HCT116 (cell line): Measurements from ENCODE around the gene POU2AF1. TPM values are rescaled to one million over a fixed set of nuclear protein-coding genes. Genes with fewer than 3 reads are reported as not detected.

Experiments
- ATAC-seq: fragments of 200-7000 bp; cut with Tn5 transposase; 2 replicates; pipeline ENCODE4 v1.9.1; 2020; ENCODE audit warnings: mild to moderate bottlenecking, moderate library complexity
- BruUV-seq: library from RNA; stranded (reverse); fragments of 400-500 nt; replicated peaks from 2 replicates; lab custom pipeline; 2021; lab: Mats Ljungman, UMichigan
- CTCF ChIA-PET: fragments of 300-600 bp; sonication (Branson Sonifier 250); formaldehyde crosslinking; loops from one replicate; lab custom pipeline; 2021; ENCODE audit warnings: antibody characterized with exemption; lab: Charles Lee
- POLR2A ChIA-PET: fragments of 300-600, 350-600 bp; sonication (Branson Sonifier 250); formaldehyde crosslinking; loops from one replicate; lab custom pipeline; 2021; ENCODE audit warnings: antibody characterized with exemption; lab: Charles Lee
- RAD21 ChIA-PET, 2 experiments: fragments of 300-600 bp; sonication (Branson Sonifier 250); formaldehyde crosslinking; loops; one replicate each; lab custom pipeline; 2023; ENCODE audit warnings: low total read pairs in 2 of 2; ENCODE audit not compliant: uncharacterized antibody in 2 of 2, unreplicated experiment in 2 of 2, low non-redundant PET in 1 of 2; lab: Charles Lee
- DNase-seq: peaks from one replicate; pipeline ENCODE4 v3.0.0-alpha.2; 2010; ENCODE audit warnings: low read depth, low spot score
- H2AFZ ChIP-seq: fragments of 200-600 bp; shearing (Covaris generic), sonication (generic); 2 replicates; pipeline ENCODE4 v1.6.1; 2017; ENCODE audit warnings: low read depth, mixed run types, mixed read lengths, antibody characterized with exemption, low read length; ENCODE audit not compliant: poor library complexity, severe bottlenecking
- H3K27ac ChIP-seq: 2 replicates; pipeline ENCODE4 v1.5.1; 2012; ENCODE audit warnings: low read depth, low read length
- H3K27me3 ChIP-seq: fragments of 200-600 bp; sonication (generic); 2 replicates; pipeline ENCODE4 v1.6.1; 2016; ENCODE audit warnings: mixed run types, low read length, mixed read lengths; ENCODE audit not compliant: insufficient read depth
- H3K36me3 ChIP-seq, 2 experiments: fragments of 200-500 bp in 1 of 2; fragments of 200-600 bp in 1 of 2; sonication (Bioruptor generic) in 1 of 2; sonication (generic) in 1 of 2; 2 replicates each; pipeline versions ENCODE4 v1.5.1 to v1.6.1; 2014 to 2016; ENCODE audit warnings: low read length in 2 of 2, inconsistent platforms in 1 of 2, mixed read lengths in 1 of 2, mixed run types in 1 of 2; ENCODE audit not compliant: insufficient read depth in 2 of 2, control insufficient read depth in 1 of 2
- H3K4me1 ChIP-seq, 2 experiments: fragments of 200-600 bp in 1 of 2; sonication (generic) in 1 of 2; 2 replicates each; pipeline versions ENCODE4 v1.5.1 to v1.6.1; 2012 to 2017; ENCODE audit warnings: low read length in 2 of 2, inconsistent platforms in 1 of 2, mild to moderate bottlenecking in 1 of 2, mixed read lengths in 1 of 2, mixed run types in 1 of 2, moderate library complexity in 1 of 2; ENCODE audit not compliant: insufficient read depth in 2 of 2, control insufficient read depth in 1 of 2
- H3K4me2 ChIP-seq: fragments of 200-600 bp; sonication (generic); 2 replicates; pipeline ENCODE4 v1.6.1; 2017; ENCODE audit warnings: mixed run types, low read length, mixed read lengths
- H3K4me3 ChIP-seq, 2 experiments: fragments of 200-600 bp in 1 of 2; sonication (generic) in 1 of 2; replicated peaks in 1 of 2; 2 replicates each; pipeline ENCODE4 v1.5.1; 2011 to 2016; ENCODE audit warnings: low read length in 2 of 2, control low read depth in 1 of 2, low read depth in 1 of 2, mild to moderate bottlenecking in 1 of 2, mixed read lengths in 1 of 2, mixed run types in 1 of 2
- H3K79me2 ChIP-seq: fragments of 200-600 bp; sonication (generic); 2 replicates; pipeline ENCODE4 v1.6.1; 2017; ENCODE audit warnings: mild to moderate bottlenecking, mixed run types, low read length, moderate library complexity, mixed read lengths; ENCODE audit not compliant: insufficient read depth
- H3K9ac ChIP-seq: fragments of 200-600 bp; sonication (generic); 2 replicates; pipeline ENCODE4 v1.6.1; 2016; ENCODE audit warnings: low read length, mixed read lengths
- H3K9me2 ChIP-seq: fragments of 200-600 bp; sonication (generic), shearing (Covaris generic); 2 replicates; pipeline ENCODE4 v1.6.1; 2017; ENCODE audit warnings: mixed run types, mild to moderate bottlenecking, moderate library complexity; ENCODE audit not compliant: insufficient read depth
- H3K9me3 ChIP-seq, 2 experiments: fragments of 200-500 bp in 1 of 2; fragments of 200-600 bp in 1 of 2; sonication (Bioruptor generic) in 1 of 2; sonication (generic) in 1 of 2; 2 replicates each; pipeline ENCODE4 v1.6.1; 2014 to 2017; ENCODE audit warnings: low read length in 2 of 2, mixed read lengths in 2 of 2, inconsistent platforms in 1 of 2, low read depth in 1 of 2, mild to moderate bottlenecking in 1 of 2, mixed run types in 1 of 2, moderate library complexity in 1 of 2; ENCODE audit not compliant: control insufficient read depth in 1 of 2, insufficient read depth in 1 of 2
- H4K20me1 ChIP-seq: fragments of 200-600 bp; sonication (generic), shearing (Covaris generic); 2 replicates; pipeline ENCODE4 v1.6.1; 2017; ENCODE audit warnings: mixed run types, mild to moderate bottlenecking, moderate library complexity; ENCODE audit not compliant: insufficient read depth
- EGR1 ChIP-seq: IDR thresholded peaks from 2 replicates; pipeline ENCODE4 v1.6.1; 2012; ENCODE audit warnings: low read depth
- ELF1 ChIP-seq: IDR thresholded peaks from 2 replicates; pipeline ENCODE4 v1.6.1; 2012; ENCODE audit warnings: low read depth, borderline replicate concordance
- SIN3A ChIP-seq: IDR thresholded peaks from 2 replicates; pipeline ENCODE4 v1.6.1; 2012; ENCODE audit warnings: low read depth
- SP1 ChIP-seq: IDR thresholded peaks from 2 replicates; pipeline ENCODE4 v1.6.1; 2012; ENCODE audit warnings: low read depth
- SRF ChIP-seq: IDR thresholded peaks from 2 replicates; pipeline ENCODE4 v1.6.1; 2012; ENCODE audit warnings: low read depth
- TCF7L2 ChIP-seq: IDR thresholded peaks from 2 replicates; pipeline ENCODE4 v1.7.0; 2011; ENCODE audit warnings: borderline replicate concordance, inconsistent platforms; ENCODE audit not compliant: insufficient read depth, insufficient read length; ENCODE audit errors: extremely low read depth
- intact Hi-C: fragments of 100-400 bp; cut with micrococcal nuclease; formaldehyde crosslinking; loops from 2 replicates; pipeline ENCODE4 v1.10.0; 2022
- total RNA-seq: library from RNA; stranded (reverse); gene quantifications from one replicate; pipeline ENCODE4 v1.2.1, GENCODE V29; 2021; ENCODE audit not compliant: unreplicated experiment
- TF ChIP-seq, protein P1 (sequence below): IDR thresholded peaks from 2 replicates; pipeline ENCODE4 v1.6.1; 2012; ENCODE audit warnings: low read depth
- TF ChIP-seq, protein P2 (sequence below): IDR thresholded peaks from 2 replicates; pipeline ENCODE4 v1.6.1; 2011; ENCODE audit warnings: mild to moderate bottlenecking, low read length, moderate library complexity; ENCODE audit not compliant: insufficient replicate concordance; ENCODE audit errors: extremely low read depth

The POU2AF1 gene
- total RNA-seq, 1 experiment from 2014 or later, result 0.17 TPM

DNA sequence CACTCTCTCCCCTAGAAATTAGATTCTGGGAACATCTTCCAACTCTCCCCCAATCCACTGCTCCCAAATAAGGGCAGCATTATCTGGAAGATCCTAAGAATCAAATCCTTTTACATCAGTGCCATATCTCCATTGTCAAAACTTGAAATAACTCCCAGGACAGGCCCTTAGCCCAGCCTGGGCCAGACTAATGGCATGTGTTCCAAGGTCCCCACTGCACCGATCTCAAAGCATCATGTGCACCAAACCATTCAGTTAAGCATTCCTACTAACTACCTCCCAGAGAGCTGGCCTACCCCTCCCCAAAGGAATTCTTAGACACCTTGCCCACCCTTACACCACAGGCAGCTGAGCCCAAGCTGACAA lies 44.2 kb upstream of the POU2AF1 start:
- ChIA-PET POLR2A (no interaction called here), RAD21 (no interaction called here), CTCF (interaction anchor here (0.9 to 3.7 kb wide), 6 partner anchors 9 to 988 kb away, joined by 3 to 39 read pairs (median 5); no protein-coding TSS in a partner anchor)
- peak overlapping the region; percentile 6 for H2AFZ ChIP-seq
- ATAC-seq (peak; percentile 37), DNase-seq (no peak)
- H3K79me2 ChIP-seq, result no peaks in the 10 kb centered on the region
- no peak overlapping the region for H3K4me3 ChIP-seq
- H3K9me3 ChIP-seq, result no peaks in the 10 kb centered on the region
- H3K27me3 ChIP-seq, result no peaks in the 10 kb centered on the region
- peaks cover 0 to 12% of the 10 kb centered on the region in 2 experiments; a peak in 2 of 4 replicates for H3K4me1 ChIP-seq
- intact Hi-C loops, result loop anchor here (1.0 to 10.0 kb wide), 2 partner anchors 140 to 948 kb away; no protein-coding TSS in a partner anchor
- no peaks in the 10 kb centered on the region for H3K36me3 ChIP-seq
- no peak overlapping the region for H3K4me2 ChIP-seq
- H3K9me2 ChIP-seq, result no peaks in the 10 kb centered on the region
- TF ChIP-seq SIN3A (no peak), EGR1 (no peak), ELF1 (no peak), TCF7L2 (no peak), SRF (no peak), SP1 (no peak)
- TF ChIP-seq, protein P1, sequence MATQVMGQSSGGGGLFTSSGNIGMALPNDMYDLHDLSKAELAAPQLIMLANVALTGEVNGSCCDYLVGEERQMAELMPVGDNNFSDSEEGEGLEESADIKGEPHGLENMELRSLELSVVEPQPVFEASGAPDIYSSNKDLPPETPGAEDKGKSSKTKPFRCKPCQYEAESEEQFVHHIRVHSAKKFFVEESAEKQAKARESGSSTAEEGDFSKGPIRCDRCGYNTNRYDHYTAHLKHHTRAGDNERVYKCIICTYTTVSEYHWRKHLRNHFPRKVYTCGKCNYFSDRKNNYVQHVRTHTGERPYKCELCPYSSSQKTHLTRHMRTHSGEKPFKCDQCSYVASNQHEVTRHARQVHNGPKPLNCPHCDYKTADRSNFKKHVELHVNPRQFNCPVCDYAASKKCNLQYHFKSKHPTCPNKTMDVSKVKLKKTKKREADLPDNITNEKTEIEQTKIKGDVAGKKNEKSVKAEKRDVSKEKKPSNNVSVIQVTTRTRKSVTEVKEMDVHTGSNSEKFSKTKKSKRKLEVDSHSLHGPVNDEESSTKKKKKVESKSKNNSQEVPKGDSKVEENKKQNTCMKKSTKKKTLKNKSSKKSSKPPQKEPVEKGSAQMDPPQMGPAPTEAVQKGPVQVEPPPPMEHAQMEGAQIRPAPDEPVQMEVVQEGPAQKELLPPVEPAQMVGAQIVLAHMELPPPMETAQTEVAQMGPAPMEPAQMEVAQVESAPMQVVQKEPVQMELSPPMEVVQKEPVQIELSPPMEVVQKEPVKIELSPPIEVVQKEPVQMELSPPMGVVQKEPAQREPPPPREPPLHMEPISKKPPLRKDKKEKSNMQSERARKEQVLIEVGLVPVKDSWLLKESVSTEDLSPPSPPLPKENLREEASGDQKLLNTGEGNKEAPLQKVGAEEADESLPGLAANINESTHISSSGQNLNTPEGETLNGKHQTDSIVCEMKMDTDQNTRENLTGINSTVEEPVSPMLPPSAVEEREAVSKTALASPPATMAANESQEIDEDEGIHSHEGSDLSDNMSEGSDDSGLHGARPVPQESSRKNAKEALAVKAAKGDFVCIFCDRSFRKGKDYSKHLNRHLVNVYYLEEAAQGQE, result no peak
- TF ChIP-seq, protein P2, sequence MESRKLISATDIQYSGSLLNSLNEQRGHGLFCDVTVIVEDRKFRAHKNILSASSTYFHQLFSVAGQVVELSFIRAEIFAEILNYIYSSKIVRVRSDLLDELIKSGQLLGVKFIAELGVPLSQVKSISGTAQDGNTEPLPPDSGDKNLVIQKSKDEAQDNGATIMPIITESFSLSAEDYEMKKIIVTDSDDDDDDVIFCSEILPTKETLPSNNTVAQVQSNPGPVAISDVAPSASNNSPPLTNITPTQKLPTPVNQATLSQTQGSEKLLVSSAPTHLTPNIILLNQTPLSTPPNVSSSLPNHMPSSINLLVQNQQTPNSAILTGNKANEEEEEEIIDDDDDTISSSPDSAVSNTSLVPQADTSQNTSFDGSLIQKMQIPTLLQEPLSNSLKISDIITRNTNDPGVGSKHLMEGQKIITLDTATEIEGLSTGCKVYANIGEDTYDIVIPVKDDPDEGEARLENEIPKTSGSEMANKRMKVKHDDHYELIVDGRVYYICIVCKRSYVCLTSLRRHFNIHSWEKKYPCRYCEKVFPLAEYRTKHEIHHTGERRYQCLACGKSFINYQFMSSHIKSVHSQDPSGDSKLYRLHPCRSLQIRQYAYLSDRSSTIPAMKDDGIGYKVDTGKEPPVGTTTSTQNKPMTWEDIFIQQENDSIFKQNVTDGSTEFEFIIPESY, result no peak
- H4K20me1 ChIP-seq, result no peaks in the 10 kb centered on the region
- BruUV-seq, result no TSS peak
- H3K27ac ChIP-seq, result no peak overlapping the region
- H3K9ac ChIP-seq, result no peak overlapping the region
